GM12878 (cell line): ENCODE measurements around the gene HDAC7.

Experiments used
- BMI1 ChIP-seq: fragments of 450-650 bp; IDR thresholded peaks from 2 replicates; pipeline ENCODE4 v1.6.1; 2016; ENCODE audit warnings: mild to moderate bottlenecking, moderate library complexity, borderline replicate concordance
- BRCA1 ChIP-seq: IDR thresholded peaks from 2 replicates; pipeline ENCODE4 v1.6.1; 2011; ENCODE audit warnings: low read depth, low read length, improper control_type of control experiment
- CTCF ChIP-seq, 3 experiments: IDR thresholded peaks in 2 of 3; conservative IDR thresholded peaks in 1 of 3; 2 replicates each; pipeline ENCODE4 v1.5.1; 2011; ENCODE audit warnings: low read depth in 3 of 3, low read length in 3 of 3, mild to moderate bottlenecking in 3 of 3, control low read depth in 2 of 3, moderate library complexity in 2 of 3, inconsistent platforms in 1 of 3, mixed read lengths in 1 of 3; ENCODE audit not compliant: control insufficient read depth in 2 of 3, insufficient read depth in 1 of 3; ENCODE audit errors: extremely low read depth in 1 of 3
- FOXM1 ChIP-seq: IDR thresholded peaks from 2 replicates; pipeline ENCODE4 v1.6.1; 2012; ENCODE audit warnings: low read depth, mild to moderate bottlenecking, inconsistent platforms, low read length, moderate library complexity
- KDM1A ChIP-seq: fragments of 200-600 bp; sonication (generic); IDR thresholded peaks from 2 replicates; pipeline ENCODE4 v1.6.1; 2016; ENCODE audit warnings: borderline replicate concordance
- POLR2AphosphoS5 ChIP-seq: IDR thresholded peaks from 2 replicates; pipeline ENCODE4 v1.6.1; 2011; ENCODE audit warnings: mild to moderate bottlenecking, low read length, inconsistent platforms
- RAD21 ChIP-seq: IDR thresholded peaks from 2 replicates; pipeline ENCODE4 v1.6.1; 2011; ENCODE audit warnings: mild to moderate bottlenecking, low read depth, low read length, moderate library complexity; ENCODE audit not compliant: insufficient read depth
- SMAD1 ChIP-seq: fragments of 450-650 bp; IDR thresholded peaks from 2 replicates; pipeline ENCODE4 v1.6.1; 2018; ENCODE audit warnings: mild to moderate bottlenecking, low read depth; ENCODE audit not compliant: partially characterized antibody
- SP1 ChIP-seq: IDR thresholded peaks from one replicate; pipeline ENCODE4 v1.6.1; 2011; ENCODE audit warnings: low read depth, low read length
- TF ChIP-seq, protein P1 (sequence below): fragments of 450-650 bp; IDR thresholded peaks from 2 replicates; pipeline ENCODE4 v1.6.1; 2017; ENCODE audit warnings: mild to moderate bottlenecking, moderate library complexity

DNA sequence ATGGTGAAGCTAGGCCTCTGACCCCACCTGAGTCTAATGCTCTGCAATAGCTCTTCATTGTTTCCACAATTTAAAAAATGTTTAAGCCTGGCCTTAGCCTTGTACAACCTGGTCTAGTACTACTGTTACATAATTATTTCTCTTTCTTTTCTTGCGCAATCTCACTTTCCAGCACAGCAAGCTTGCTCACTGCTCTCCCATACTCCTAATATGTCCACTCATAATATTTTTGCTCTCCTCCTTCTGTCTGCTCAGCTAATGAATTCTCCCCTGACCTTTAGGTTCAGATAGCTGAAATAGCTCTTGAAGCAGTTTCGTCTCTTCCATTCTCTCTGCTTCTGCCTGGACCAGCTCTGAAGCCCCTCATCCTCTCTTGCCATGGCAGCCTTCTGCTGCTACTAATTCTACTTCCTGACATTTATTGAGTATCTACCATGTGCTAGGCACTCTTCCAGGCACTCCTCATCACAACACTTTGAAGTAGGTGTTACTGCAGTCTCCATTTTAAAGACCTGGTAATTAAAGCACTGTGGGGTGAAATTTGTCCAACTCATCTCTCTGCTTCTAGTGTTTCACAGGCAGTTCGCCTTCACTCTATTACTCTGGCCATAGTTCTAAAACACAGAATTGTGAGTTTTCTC is 49.5 kb downstream of the HDAC7 start:
- TF ChIP-seq CTCF (IDR thresholded peaks at IDR 0.05 in 2 of 3, conservative IDR thresholded peaks at IDR 0.05 in 1 of 3; ENCODE audit: control insufficient read depth in 2 of 3, extremely low read depth in 1 of 3, insufficient read depth in 1 of 3, low read depth in 3 of 3, low read length in 3 of 3) (no peak), POLR2AphosphoS5 (no peak), SP1 (no peak), SMAD1 (no peak), KDM1A (no peak), RAD21 (no peak), BMI1 (no peak), FOXM1 (no peak), BRCA1 (no peak)
- TF ChIP-seq, protein P1, sequence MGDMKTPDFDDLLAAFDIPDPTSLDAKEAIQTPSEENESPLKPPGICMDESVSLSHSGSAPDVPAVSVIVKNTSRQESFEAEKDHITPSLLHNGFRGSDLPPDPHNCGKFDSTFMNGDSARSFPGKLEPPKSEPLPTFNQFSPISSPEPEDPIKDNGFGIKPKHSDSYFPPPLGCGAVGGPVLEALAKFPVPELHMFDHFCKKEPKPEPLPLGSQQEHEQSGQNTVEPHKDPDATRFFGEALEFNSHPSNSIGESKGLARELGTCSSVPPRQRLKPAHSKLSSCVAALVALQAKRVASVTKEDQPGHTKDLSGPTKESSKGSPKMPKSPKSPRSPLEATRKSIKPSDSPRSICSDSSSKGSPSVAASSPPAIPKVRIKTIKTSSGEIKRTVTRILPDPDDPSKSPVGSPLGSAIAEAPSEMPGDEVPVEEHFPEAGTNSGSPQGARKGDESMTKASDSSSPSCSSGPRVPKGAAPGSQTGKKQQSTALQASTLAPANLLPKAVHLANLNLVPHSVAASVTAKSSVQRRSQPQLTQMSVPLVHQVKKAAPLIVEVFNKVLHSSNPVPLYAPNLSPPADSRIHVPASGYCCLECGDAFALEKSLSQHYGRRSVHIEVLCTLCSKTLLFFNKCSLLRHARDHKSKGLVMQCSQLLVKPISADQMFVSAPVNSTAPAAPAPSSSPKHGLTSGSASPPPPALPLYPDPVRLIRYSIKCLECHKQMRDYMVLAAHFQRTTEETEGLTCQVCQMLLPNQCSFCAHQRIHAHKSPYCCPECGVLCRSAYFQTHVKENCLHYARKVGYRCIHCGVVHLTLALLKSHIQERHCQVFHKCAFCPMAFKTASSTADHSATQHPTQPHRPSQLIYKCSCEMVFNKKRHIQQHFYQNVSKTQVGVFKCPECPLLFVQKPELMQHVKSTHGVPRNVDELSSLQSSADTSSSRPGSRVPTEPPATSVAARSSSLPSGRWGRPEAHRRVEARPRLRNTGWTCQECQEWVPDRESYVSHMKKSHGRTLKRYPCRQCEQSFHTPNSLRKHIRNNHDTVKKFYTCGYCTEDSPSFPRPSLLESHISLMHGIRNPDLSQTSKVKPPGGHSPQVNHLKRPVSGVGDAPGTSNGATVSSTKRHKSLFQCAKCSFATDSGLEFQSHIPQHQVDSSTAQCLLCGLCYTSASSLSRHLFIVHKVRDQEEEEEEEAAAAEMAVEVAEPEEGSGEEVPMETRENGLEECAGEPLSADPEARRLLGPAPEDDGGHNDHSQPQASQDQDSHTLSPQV, result no peak
